Measurements from ENCODE around the gene ABCB8.

The ABCB8 gene

DNA sequence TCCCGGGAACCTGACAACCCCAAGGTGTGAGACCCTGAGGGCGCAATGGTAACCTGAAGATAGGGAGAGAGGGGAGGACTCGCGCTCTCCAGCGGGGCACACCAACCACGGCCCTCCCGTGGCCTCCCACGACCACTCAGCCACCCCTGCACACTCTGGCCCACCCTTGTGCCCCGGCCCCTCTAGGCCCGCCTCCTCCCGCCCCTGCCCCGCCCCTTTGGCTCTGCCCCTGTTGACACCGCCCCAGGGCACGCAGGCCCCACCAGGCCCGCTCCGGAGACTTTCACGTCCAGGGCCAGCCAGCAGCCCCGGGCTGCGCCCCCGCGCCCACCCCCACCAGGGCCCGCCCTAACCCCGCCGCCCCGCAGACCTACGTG, 14.9 kb upstream of the ABCB8 start:
- H3K4me3 ChIP-seq (replicated peaks; ENCODE audit: low read depth, low read length): peak overlapping the region; percentile 33
- TF ChIP-seq, protein P1, sequence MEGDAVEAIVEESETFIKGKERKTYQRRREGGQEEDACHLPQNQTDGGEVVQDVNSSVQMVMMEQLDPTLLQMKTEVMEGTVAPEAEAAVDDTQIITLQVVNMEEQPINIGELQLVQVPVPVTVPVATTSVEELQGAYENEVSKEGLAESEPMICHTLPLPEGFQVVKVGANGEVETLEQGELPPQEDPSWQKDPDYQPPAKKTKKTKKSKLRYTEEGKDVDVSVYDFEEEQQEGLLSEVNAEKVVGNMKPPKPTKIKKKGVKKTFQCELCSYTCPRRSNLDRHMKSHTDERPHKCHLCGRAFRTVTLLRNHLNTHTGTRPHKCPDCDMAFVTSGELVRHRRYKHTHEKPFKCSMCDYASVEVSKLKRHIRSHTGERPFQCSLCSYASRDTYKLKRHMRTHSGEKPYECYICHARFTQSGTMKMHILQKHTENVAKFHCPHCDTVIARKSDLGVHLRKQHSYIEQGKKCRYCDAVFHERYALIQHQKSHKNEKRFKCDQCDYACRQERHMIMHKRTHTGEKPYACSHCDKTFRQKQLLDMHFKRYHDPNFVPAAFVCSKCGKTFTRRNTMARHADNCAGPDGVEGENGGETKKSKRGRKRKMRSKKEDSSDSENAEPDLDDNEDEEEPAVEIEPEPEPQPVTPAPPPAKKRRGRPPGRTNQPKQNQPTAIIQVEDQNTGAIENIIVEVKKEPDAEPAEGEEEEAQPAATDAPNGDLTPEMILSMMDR (IDR thresholded peaks at IDR 0.05; ENCODE audit: low read depth, low read length, missing control alignments): no peak

DNA sequence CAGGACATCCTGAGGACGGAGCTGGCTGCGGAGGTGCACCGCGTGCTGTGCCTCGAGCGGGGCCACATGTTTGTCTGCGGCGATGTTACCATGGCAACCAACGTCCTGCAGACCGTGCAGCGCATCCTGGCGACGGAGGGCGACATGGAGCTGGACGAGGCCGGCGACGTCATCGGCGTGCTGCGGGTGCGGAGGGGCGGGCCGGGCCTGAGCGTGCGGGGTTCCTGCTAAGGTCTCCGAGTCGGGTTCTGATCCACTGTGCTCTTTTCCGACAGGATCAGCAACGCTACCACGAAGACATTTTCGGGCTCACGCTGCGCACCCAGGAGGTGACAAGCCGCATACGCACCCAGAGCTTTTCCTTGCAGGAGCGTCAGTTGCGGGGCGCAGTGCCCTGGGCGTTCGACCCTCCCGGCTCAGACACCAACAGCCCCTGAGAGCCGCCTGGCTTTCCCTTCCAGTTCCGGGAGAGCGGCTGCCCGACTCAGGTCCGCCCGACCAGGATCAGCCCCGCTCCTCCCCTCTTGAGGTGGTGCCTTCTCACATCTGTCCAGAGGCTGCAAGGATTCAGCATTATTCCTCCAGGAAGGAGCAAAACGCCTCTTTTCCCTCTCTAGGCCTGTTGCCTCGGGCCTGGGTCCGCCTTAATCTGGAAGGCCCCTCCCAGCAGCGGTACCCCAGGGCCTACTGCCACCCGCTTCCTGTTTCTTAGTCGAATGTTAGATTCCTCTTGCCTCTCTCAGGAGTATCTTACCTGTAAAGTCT, 14.3 kb upstream of the ABCB8 start:
- TF ChIP-seq, protein P1 (IDR thresholded peaks at IDR 0.05; ENCODE audit: low read depth, low read length, missing control alignments): no peak
- peak overlapping the region; percentile 33 for H3K4me3 ChIP-seq (replicated peaks; ENCODE audit: low read depth, low read length)
- DNase-seq (ENCODE audit: extremely low read depth, low read depth): peak; percentile 65

More for the DNA sequence above, 14.9 kb upstream of the ABCB8 start:
- DNase-seq (ENCODE audit: extremely low read depth, low read depth): no peak

DNA sequence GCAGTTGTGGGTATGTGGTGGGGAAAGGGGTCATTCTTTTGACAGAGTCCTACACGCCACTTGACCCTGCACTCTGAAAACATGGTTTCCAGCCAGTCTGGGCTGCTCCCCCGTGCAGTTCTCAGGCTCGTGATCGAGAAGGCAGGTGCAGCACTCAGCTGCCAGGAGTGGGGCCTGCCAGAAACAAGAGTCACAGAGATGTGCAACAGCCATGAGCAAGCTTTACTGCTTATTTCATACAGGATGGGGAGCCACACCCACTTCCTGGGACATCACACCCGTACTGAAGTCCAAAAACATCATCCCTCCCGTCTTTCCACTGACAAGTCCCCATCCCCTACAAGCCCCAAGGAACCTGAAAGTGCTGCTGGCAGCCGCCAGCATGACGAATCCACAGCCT, 13.3 kb upstream of the ABCB8 start:
- H3K4me3 ChIP-seq (replicated peaks; ENCODE audit: low read depth, low read length): no peak overlapping the region
- TF ChIP-seq, protein P1 (IDR thresholded peaks at IDR 0.05; ENCODE audit: low read depth, low read length, missing control alignments): no peak
- no peak for DNase-seq (ENCODE audit: extremely low read depth, low read depth)

DNA sequence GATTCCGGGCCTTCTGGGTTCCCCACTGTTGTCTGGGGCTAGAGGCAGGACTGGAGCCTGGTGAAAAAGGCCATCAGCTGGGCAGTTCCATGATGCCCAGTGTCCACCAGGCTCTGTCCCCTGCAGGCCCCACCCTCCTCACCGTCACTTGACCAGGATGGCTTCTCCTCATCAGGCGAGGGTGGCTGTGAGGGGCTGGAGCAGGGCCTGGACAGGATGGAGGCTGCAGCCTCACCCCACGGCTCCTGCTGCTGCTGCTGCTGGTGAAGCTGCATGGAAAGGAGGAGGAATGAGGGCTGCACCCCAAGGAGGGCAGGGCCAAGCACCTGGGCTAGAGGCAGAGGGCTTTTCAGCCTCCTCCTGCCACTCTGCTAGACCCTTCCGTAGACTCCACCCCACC, 12.3 kb upstream of the ABCB8 start:
- no peak for DNase-seq (ENCODE audit: extremely low read depth, low read depth)
- TF ChIP-seq, protein P1 (IDR thresholded peaks at IDR 0.05; ENCODE audit: low read depth, low read length, missing control alignments): no peak
- no peak overlapping the region for H3K4me3 ChIP-seq (replicated peaks; ENCODE audit: low read depth, low read length)

DNA sequence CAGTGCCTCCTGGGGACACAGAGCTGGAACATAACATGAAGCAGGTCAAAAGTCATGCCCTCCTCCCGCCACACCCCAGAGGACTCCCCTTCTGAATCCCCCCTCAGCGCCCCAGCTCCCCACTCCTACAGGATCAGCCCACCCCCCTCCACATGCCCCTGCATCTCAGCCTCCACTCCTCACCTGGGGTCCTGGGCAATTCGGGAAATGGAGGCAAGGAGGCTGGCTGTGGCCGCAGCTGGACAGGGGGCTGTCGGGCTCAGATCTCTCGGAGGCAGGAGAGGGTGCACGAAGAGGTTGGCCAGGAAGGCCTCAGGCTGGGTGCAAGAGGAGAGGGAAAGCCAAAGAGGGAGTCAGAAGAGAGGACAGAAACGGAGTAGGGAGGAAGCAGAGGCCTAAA, 11.7 kb upstream of the ABCB8 start:
- H3K4me3 ChIP-seq (replicated peaks; ENCODE audit: low read depth, low read length): no peak overlapping the region
- TF ChIP-seq, protein P1 (IDR thresholded peaks at IDR 0.05; ENCODE audit: low read depth, low read length, missing control alignments): no peak
- no peak for DNase-seq (ENCODE audit: extremely low read depth, low read depth)

DNA sequence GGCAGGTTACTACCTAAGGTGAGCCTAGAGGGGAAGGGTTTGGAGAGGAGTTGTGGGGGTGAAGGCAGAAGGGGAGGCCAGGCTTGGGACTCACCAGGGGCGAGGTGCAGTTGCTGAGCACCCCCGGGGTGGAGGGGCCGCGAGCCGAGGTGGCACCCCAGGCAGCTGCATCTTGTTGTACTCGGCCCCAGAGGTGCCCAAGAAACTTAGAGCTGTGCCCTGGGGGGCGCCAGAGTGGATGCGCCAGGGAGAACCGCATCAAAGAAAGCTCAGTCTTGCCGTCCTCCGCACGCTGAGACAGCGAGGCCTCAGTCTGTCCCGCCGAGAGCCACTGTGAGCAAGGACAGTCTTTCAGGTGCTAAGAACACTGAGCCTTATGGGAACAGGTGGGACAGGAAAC, 11.3 kb upstream of the ABCB8 start:
- DNase-seq (ENCODE audit: extremely low read depth, low read depth): no peak
- TF ChIP-seq, protein P1 (IDR thresholded peaks at IDR 0.05; ENCODE audit: low read depth, low read length, missing control alignments): no peak
- H3K4me3 ChIP-seq (replicated peaks; ENCODE audit: low read depth, low read length): no peak overlapping the region
